Lung microvascular endothelial cell (primary cell): ENCODE results near the gene CDR2L. TPM values are rescaled to one million over a fixed set of nuclear protein-coding genes. Genes with fewer than 3 reads are reported as not detected.
"Not testable (repeated sequence)": the region's sequence is repeated elsewhere in the genome, so short reads cannot be mapped to it uniquely, and the experiment has no call there.

ENCODE experiments used
- DNase-seq, 2 donors: peaks; one replicate each; pipeline versions ENCODE4 v3.0.0 to v3.0.0-alpha.2; 2010; ENCODE audit warnings: low read depth in 2 of 2
- total RNA-seq: library from RNA; depleted of rRNA; stranded (reverse); fragments of >200 nt; gene quantifications from 2 replicates; pipeline ENCODE4 v1.2.1, GENCODE V29; 2014

Gene CDR2L
- total RNA-seq, 1 donor from 2014 or later: 5.0 TPM

- no peak for DNase-seq
These were observed 27.5 kb upstream of the CDR2L start for GRCh38 chr17:74959826-74960515.

DNA sequence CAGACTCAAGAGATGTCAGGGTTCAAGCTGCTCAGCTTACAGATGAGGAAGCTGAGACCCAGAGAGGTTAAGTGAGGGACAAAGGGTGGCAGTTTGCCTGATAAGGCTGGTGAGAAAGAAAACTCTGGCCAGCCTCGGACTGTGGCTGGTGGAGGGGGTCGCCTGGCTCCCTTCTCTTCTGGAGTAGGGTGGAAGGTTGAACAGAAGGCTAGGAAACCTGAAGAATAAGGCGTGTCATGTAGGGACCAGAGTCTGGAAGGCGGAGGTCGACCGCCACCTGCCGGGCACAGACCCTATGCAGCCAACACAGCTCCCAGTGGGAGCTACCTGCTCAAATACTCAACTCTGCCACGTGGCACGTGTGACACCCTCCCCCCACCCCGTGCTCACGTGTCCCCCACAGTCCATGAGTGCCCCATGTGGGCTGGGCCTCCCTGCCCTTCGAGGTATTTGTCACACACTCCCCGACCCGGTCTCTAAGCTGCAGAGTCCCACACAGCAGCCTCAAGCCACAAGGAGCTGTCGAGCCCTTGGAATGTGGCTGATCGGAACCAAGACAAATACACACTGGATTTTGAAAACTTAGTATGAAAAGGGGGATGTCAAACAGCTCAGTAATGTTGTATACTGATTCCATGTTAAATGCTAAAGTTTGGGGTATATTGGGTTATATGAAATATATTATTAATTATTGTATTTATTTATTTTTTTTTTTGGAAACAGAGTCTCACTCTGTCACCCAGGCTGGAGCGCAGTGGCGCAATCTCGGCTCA lies 26.7 kb upstream of the CDR2L start:
- no peak for DNase-seq

DNA sequence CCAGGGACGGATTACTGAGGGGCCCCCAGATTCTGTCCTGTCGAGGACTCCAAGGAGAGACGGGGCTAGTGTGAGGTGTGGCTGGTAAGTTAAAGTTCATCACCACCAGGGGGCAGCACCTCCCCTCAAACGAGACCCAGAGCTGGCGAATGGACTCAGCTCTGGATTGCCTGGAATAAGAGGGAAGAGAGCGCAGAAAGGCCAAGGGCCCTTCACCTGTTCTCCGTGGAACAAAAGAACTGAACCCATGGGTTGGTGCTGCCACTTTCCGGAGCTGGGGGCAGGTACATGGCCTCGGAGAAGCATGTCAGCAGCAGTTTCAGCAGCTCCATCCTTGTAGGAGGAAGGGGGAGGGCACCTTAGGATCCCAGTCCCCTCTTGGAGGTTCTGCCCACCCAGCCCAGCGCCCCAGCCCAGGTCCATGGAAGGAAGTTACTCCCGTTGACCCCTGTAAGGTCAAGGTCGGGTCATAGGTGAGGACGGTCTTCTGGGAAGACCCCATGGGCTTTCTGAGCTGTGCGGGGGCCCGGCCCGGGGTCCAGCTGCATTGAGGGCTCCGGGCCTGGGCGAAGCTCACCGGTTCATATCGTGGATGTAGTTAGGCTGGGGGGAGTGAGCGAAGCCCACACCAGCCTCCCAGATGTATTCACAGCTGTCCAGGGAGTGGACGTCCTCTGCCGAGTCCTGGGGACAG lies 25.6 kb upstream of the CDR2L start:
- DNase-seq: peak; percentile 89 to 93

DNA sequence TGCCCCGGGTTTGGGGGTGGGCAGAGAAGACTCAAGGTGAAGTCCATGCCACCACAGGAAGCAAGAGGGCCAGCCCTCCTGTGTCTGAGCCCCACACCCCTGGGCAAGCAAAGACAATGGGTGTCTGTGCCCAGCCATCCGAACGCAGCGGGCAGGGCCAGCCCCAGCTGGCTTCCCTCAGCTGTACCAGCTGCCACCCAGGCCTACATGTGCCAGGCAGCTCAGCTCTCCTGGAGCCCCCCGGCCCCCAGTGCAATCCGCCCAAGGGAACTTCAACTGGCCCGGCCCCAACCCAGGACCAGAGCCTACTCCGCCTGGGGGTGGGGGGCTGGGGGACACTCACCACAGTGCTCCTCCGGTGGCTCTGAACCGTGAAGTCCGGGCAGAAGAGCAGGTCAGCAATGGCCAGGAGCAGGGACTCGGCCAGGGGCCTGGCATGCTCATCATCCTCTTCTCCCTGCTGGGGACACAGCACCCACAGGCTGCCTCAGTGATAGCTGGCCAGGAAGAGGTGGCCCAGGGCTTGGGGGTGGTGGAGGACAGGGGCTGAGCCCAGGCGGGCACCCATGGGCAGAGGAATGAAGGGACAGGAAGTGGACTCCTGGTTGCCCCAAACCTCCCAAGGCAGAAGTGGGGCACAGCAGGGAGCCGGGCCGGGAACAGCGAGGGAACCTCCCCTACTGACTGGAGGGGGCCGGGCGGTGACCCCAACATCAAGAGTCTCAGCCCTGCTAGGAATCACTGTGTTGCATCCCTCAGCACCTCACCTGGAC lies 24.6 kb upstream of the CDR2L start:
- no peak for DNase-seq

DNA sequence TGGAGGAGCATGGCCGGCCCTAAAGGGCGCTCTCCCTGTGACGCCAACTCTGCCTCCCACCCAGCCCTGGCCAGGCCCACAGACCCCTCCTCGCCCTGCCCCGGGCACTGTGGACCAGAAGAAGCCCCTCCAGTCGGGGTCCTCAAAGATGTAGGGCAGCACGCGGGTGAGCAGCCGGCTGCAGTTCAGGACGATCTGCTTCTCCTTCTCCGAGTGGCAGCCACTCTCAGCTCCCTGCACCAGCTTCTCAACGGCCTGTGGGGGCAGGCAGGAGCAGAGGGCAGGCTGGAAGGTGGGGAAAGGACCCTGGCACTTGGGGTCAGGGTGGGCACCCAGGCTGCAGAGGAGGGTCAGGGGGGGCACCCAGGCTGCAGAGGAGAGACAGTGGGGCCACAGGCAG lies 23.8 kb upstream of the CDR2L start:
- no peak for DNase-seq

GRCh38 chr17:74964246-74964761 lies 23.1 kb upstream of the CDR2L start:
- DNase-seq: no peak

DNA sequence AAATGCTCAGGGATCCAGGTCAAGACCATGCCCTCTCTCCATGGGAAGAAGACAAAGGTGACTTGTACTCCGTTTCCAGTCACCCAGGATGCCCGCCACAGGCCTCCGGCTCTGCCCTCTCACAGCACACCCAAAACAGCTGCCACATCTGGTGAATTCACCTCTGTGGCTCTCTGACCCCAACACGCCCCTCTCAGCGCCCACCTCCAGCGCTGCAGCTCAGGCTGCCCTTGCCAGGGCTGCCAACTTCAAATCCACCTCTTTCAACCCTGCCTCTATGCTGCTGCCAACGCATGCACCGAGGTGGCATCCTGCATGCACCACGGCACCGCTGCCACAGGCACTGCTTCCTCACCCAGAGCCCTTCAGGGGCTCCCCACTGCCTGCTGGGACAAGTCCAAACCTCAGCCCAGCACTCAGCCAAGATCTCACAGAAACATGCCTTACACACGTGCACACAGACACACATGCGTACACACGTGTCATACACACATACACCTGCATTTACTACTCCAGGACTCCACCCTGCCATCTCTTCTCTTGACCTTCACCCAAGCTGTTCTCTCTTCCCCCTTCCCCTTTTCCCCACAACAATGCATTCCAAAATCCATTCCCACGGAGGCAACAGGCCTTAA lies 22.3 kb upstream of the CDR2L start:
- DNase-seq: no peak

DNA sequence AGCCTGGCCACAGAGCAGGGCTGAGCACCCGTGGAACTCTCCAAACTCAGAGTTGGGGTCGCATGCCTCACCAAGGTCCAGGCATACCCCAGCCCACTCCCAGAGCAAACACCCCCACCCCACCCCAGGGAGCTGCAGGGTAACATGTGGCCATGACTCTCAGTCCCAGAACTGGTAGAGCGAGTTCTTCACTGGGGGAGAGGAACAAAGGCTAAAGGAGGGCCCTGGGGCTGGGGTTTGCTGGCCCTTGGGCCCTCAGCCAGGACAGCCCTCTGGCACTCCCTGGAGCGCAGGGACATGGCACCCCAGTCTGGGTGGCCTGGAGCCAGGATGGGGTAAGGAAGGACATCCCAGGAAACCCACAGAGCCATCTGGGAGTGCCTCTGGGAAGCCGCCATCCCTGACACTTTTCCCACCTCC lies 19.1 kb upstream of the CDR2L start:
- DNase-seq: no peak

GRCh38 chr17:74969501-74969900 lies 17.9 kb upstream of the CDR2L start:
- not testable (repeated sequence) for DNase-seq

DNA sequence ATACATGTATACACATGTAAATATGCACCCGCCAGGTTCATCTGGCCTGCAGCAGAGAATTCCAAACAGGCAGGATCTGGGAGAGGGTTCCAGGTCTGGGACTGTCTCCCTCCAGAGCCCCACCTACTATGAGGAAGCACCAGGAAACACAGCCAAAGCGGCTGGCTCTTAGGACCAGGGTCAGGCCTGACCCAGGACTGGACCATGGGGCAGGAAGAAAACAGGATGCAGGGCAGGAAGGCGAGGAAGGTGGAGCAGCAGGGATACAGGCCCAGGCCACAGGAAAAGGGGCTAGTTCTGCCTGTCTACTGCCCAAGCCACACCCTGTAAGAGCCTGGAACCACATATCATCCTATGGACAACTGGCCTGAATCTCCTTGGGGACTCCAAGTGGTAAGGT lies 17.0 kb upstream of the CDR2L start:
- peak in 1 of 2 donors; percentile 71 for DNase-seq

GRCh38 chr17:74971069-74971841 lies 16.2 kb upstream of the CDR2L start:
- no peak for DNase-seq

- no peak for DNase-seq
These were observed 15.7 kb upstream of the CDR2L start for GRCh38 chr17:74971842-74972106.

DNA sequence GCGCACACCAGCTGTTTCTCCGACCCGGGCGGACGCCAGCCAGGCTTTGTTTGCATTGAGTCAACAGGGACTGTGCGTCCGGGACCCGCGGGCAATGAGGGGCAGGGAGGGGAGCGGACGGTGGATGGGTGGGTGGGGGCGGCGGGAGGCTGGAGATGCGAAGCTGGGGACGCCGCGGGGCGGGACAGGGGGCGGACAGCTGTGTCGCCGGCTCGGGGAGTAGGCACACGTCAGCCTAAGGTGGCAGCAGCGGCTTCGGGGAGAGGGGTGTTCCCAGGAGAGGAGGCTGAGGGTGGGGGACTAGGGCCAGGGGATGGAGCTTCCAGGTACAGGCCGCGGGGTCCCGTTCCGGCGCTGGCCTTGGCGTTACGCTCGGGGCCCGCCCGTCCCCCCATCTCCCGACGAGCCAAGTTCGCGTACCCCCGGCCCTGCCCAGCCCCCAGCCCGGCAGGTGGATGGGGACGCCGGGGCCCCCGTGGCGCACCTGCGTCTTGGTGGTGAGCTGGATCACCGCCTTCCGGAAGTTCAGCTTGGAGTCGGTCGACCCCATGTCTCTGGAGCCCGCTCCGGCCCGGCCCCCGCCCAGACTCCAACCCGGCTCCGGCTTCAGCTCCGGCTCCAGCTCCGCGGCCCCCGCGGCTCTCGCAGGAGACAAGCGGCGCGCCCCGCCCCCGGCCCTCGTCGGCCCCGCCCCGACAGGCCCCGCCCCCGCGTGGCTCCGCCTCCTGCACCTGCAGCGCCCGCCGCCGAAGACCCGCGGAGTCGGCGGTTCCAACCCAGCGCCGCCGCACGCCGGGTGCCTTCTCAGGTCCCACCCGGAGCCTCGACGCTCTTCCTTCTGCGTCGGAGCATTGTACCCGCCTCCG lies 15.1 kb upstream of the CDR2L start, which contains the start of gene HID1:
TSS of gene HID1 (minus strand) at position 653 of the 866 bp plus-strand sequence. CDS start at position 550, 103 bp downstream.
- peak; percentile 21 to 73 for DNase-seq

GRCh38 chr17:74972973-74973328 lies 14.5 kb upstream of the CDR2L start:
- no peak for DNase-seq

GRCh38 chr17:74975943-74976342 lies 11.5 kb upstream of the CDR2L start:
- DNase-seq: no peak

DNA sequence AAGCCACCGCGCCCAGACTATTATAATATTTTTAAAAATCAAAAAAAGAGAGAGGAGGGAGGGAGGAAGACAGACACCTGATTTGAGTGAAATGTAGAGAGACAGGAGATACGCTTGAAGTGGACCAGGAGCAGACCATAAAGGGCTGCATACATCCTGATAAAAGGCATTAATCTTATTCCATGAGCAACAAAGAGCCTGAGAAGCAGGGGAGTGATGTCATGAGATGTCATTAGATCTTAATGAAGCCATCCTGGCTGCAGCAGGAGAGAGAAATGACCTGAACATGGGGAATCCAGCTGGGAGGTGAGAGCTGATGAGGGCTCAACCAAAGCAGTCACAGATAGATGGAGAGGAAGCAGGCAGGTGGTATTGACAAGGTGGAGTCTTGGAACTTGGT lies 9.6 kb upstream of the CDR2L start:
- no peak for DNase-seq

GRCh38 chr17:74978240-74978639 lies 9.2 kb upstream of the CDR2L start:
- DNase-seq: no peak

- DNase-seq: no peak
These were observed 7.9 kb upstream of the CDR2L start for GRCh38 chr17:74979408-74980146.
